Measurements from ENCODE around the gene PSMC3.

DNA sequence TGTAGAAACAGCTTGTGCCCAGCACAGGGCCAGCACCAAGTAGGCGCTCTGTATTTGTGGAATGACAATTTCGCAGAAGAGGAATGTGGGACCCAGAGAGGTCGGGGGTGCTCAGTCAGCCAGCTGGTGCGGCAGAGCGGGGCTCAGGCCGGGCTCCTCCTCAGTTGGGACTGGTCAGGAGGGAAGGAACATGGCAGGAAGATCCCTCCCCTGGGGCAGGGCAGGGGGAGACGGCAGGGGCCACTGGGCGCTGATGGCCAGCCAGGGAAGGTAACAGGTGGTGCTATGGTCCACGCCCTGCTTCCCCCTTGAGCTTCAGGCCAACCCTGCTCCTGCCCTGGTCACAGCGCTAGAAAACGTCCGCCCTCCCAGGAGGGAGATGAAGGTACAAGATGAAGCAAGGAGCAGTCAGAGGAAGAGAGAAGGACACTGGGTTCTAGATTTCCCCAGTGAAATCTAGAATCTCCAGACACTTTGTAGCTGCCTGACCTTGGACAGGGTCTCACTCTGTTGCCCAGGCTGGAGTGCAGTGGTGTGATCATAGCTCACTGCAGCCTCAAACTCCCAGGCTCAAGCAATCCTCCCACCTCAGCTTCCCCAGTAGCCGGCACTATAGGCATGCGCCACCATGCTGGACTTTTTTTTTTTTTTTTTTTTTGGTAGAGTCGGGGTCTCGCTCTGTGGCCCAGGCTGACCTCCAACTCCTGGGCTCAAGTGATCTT, 34.4 kb downstream of the PSMC3 start:
- TF ChIP-seq, protein P1, sequence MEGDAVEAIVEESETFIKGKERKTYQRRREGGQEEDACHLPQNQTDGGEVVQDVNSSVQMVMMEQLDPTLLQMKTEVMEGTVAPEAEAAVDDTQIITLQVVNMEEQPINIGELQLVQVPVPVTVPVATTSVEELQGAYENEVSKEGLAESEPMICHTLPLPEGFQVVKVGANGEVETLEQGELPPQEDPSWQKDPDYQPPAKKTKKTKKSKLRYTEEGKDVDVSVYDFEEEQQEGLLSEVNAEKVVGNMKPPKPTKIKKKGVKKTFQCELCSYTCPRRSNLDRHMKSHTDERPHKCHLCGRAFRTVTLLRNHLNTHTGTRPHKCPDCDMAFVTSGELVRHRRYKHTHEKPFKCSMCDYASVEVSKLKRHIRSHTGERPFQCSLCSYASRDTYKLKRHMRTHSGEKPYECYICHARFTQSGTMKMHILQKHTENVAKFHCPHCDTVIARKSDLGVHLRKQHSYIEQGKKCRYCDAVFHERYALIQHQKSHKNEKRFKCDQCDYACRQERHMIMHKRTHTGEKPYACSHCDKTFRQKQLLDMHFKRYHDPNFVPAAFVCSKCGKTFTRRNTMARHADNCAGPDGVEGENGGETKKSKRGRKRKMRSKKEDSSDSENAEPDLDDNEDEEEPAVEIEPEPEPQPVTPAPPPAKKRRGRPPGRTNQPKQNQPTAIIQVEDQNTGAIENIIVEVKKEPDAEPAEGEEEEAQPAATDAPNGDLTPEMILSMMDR (conservative IDR thresholded peaks at IDR 0.05; ENCODE audit: low read depth, low read length): no peak
- TF ChIP-seq EZH2phosphoT487 (IDR thresholded peaks at IDR 0.05; ENCODE audit: borderline replicate concordance, low read length) (no peak), EZH2 (IDR thresholded peaks at IDR 0.05; ENCODE audit: low read length, unreplicated experiment) (no peak)
